IMR-90 (cell line): ENCODE data around the gene COA5. TPM values are rescaled to one million over a fixed set of nuclear protein-coding genes. Genes with fewer than 3 reads are reported as not detected.

Source experiments
- ATAC-seq: fragments of 200-7000 bp; cut with Tn5 transposase; 2 replicates; pipeline ENCODE4 v1.9.1; 2020; ENCODE audit warnings: low read depth, mild to moderate bottlenecking, moderate library complexity
- BruUV-seq: library from RNA; stranded (reverse); fragments of 400-500 nt; replicated peaks from 2 replicates; lab custom pipeline; 2021; lab: Mats Ljungman, UMichigan
- CTCF ChIA-PET: fragments of 300-600 bp; formaldehyde crosslinking; extraction: SDS; loops from one replicate; lab custom pipeline; 2021; ENCODE audit warnings: antibody characterized with exemption; lab: Yijun Ruan, JAX
- POLR2A ChIA-PET: fragments of 300-600 bp; sonication (Branson Sonifier 250); formaldehyde crosslinking; loops from one replicate; lab custom pipeline; 2022; ENCODE audit warnings: antibody characterized with exemption; ENCODE audit not compliant: unreplicated experiment; lab: Charles Lee
- DNase-seq: peaks from one replicate; pipeline ENCODE4 v3.0.0; 2013
- H2AFZ ChIP-seq: replicated peaks from 2 replicates; pipeline ENCODE3; 2013; ENCODE audit warnings: low read length, mild to moderate bottlenecking; ENCODE audit not compliant: poor library complexity
- H2AK5ac ChIP-seq: 2 replicates; pipeline ENCODE4 v1.6.1; 2013; ENCODE audit warnings: low read depth, low read length, inconsistent platforms
- H2AK9ac ChIP-seq: replicated peaks from 2 replicates; pipeline ENCODE3; 2013; ENCODE audit warnings: mild to moderate bottlenecking, low read depth, low read length, moderate library complexity; ENCODE audit not compliant: poor library complexity
- H2BK120ac ChIP-seq: 2 replicates; pipeline ENCODE4 v1.6.1; 2013; ENCODE audit warnings: low read depth, low read length, inconsistent platforms
- H2BK15ac ChIP-seq: 3 replicates; pipeline ENCODE4 v1.6.1; 2013; ENCODE audit warnings: low read depth, low read length, inconsistent platforms
- H2BK20ac ChIP-seq: 2 replicates; pipeline ENCODE4 v1.6.1; 2013; ENCODE audit warnings: low read depth, mild to moderate bottlenecking, inconsistent platforms, low read length, moderate library complexity
- H2BK5ac ChIP-seq: 2 replicates; pipeline ENCODE4 v1.6.1; 2013; ENCODE audit warnings: mild to moderate bottlenecking, low read depth, low read length, inconsistent platforms; ENCODE audit not compliant: poor library complexity, severe bottlenecking
- H3K14ac ChIP-seq: replicated peaks from 2 replicates; pipeline ENCODE4 v1.6.1; 2013; ENCODE audit warnings: low read depth, low read length, inconsistent platforms
- H3K18ac ChIP-seq: 2 replicates; pipeline ENCODE4 v1.6.1; 2013; ENCODE audit warnings: low read depth, low read length, control low read depth
- H3K23ac ChIP-seq: 2 replicates; pipeline ENCODE4 v1.6.1; 2013; ENCODE audit warnings: low read depth, low read length, inconsistent platforms
- H3K27ac ChIP-seq: 2 replicates; pipeline ENCODE4 v1.5.1; 2013; ENCODE audit warnings: mild to moderate bottlenecking, control low read depth, low read length; ENCODE audit not compliant: insufficient read depth
- H3K27me3 ChIP-seq: 2 replicates; pipeline ENCODE4 v1.6.1; 2013; ENCODE audit warnings: low read length; ENCODE audit not compliant: control insufficient read depth, insufficient read depth
- H3K36me3 ChIP-seq: 2 replicates; pipeline ENCODE4 v1.6.1; 2013; ENCODE audit warnings: low read length, mixed read lengths; ENCODE audit not compliant: control insufficient read depth, insufficient read depth
- H3K4ac ChIP-seq: 2 replicates; pipeline ENCODE4 v1.6.1; 2013; ENCODE audit warnings: low read depth, low read length, inconsistent platforms
- H3K4me1 ChIP-seq: 2 replicates; pipeline ENCODE4 v1.6.1; 2013; ENCODE audit warnings: low read length, mixed read lengths; ENCODE audit not compliant: control insufficient read depth, insufficient read depth
- H3K4me2 ChIP-seq: 2 replicates; pipeline ENCODE4 v1.6.1; 2013; ENCODE audit warnings: low read depth, mild to moderate bottlenecking, control low read depth, low read length, moderate library complexity
- H3K4me3 ChIP-seq: 2 replicates; pipeline ENCODE4 v1.5.1; 2013; ENCODE audit warnings: low read depth, mild to moderate bottlenecking, control low read depth, low read length, moderate library complexity; ENCODE audit not compliant: insufficient read depth
- H3K56ac ChIP-seq: 2 replicates; pipeline ENCODE4 v1.6.1; 2013; ENCODE audit warnings: low read length, inconsistent platforms; ENCODE audit not compliant: insufficient read depth; ENCODE audit errors: extremely low read depth
- H3K79me1 ChIP-seq, 2 experiments: 2 replicates each; pipeline ENCODE4 v1.6.1; 2013; ENCODE audit warnings: low read length in 2 of 2, inconsistent platforms in 1 of 2, low read depth in 1 of 2
- H3K9ac ChIP-seq: 2 replicates; pipeline ENCODE4 v1.6.1; 2013; ENCODE audit warnings: low read depth, low read length, control low read depth
- H3K9me1 ChIP-seq: 2 replicates; pipeline ENCODE4 v1.6.1; 2013; ENCODE audit warnings: low read length, inconsistent platforms; ENCODE audit not compliant: insufficient read depth
- H3K9me3 ChIP-seq: 2 replicates; pipeline ENCODE4 v1.6.1; 2013; ENCODE audit warnings: low read length; ENCODE audit not compliant: control insufficient read depth, insufficient read depth
- H4K20me1 ChIP-seq: 2 replicates; pipeline ENCODE4 v1.6.1; 2013; ENCODE audit warnings: low read length, inconsistent platforms; ENCODE audit not compliant: insufficient read depth
- H4K5ac ChIP-seq: 2 replicates; pipeline ENCODE4 v1.6.1; 2013; ENCODE audit warnings: mild to moderate bottlenecking, low read depth, low read length, control low read depth
- H4K8ac ChIP-seq, 2 experiments: 2 replicates each; pipeline ENCODE4 v1.6.1; 2013; ENCODE audit warnings: low read depth in 2 of 2, low read length in 2 of 2, control low read depth in 1 of 2, inconsistent platforms in 1 of 2
- H4K91ac ChIP-seq: 2 replicates; pipeline ENCODE4 v1.6.1; 2013; ENCODE audit warnings: low read depth, low read length, inconsistent platforms; ENCODE audit not compliant: insufficient read depth
- BHLHE40 ChIP-seq: fragments of 150-350 bp; IDR thresholded peaks from 2 replicates; pipeline ENCODE4 v1.6.1; 2016; ENCODE audit warnings: mild to moderate bottlenecking, low read depth, low read length
- CHD1 ChIP-seq: IDR thresholded peaks from 2 replicates; pipeline ENCODE4 v1.6.1; 2012; ENCODE audit warnings: low read depth, low read length, improper control_type of control experiment
- CTCF ChIP-seq: conservative IDR thresholded peaks from 2 replicates; pipeline ENCODE4 v1.5.1; 2012; ENCODE audit warnings: mild to moderate bottlenecking, low read depth, low read length, improper control_type of control experiment
- ELK1 ChIP-seq: fragments of 150-350 bp; IDR thresholded peaks from 2 replicates; pipeline ENCODE4 v1.6.1; 2016; ENCODE audit warnings: low read depth, mild to moderate bottlenecking, low read length, moderate library complexity, borderline replicate concordance
- FOS ChIP-seq: fragments of 150-350 bp; IDR thresholded peaks from 2 replicates; pipeline ENCODE4 v1.6.1; 2016; ENCODE audit warnings: low read depth, low read length
- MAFK ChIP-seq: IDR thresholded peaks from 2 replicates; pipeline ENCODE4 v1.6.1; 2012; ENCODE audit warnings: low read depth, low read length, improper control_type of control experiment
- MXI1 ChIP-seq: IDR thresholded peaks from 2 replicates; pipeline ENCODE4 v1.6.1; 2012; ENCODE audit warnings: low read depth, mild to moderate bottlenecking, low read length, moderate library complexity, borderline replicate concordance
- NFE2L2 ChIP-seq: fragments of 150-350 bp; IDR thresholded peaks from 2 replicates; pipeline ENCODE4 v1.6.1; 2016; ENCODE audit warnings: low read depth, mild to moderate bottlenecking, low read length
- RAD21 ChIP-seq: IDR thresholded peaks from 2 replicates; pipeline ENCODE4 v1.6.1; 2012; ENCODE audit warnings: low read length, improper control_type of control experiment
- RFX5 ChIP-seq: IDR thresholded peaks from 2 replicates; pipeline ENCODE4 v1.8.0; 2012; ENCODE audit warnings: low read depth, mild to moderate bottlenecking, low read length, moderate library complexity
- WGBS, 2 experiments: methylation state at CpG; one replicate each; pipeline versions ENCODE4 v1.1.5 to v1.1.7; 2013; ENCODE audit warnings: missing lambda C conversion rate in 2 of 2; ENCODE audit not compliant: insufficient read length in 1 of 2; ENCODE audit errors: extremely low coverage in 2 of 2; 5-methylcytosine and 5-hydroxymethylcytosine counted together
- dilution Hi-C: fragments of 300-500 bp; cut with HindIII; formaldehyde crosslinking; loops from one replicate; pipeline ENCODE4 v1.14.3; 2018; ENCODE audit warnings: low sequenced_read_pairs; ENCODE audit not compliant: unreplicated experiment
- in situ Hi-C: fragments of 300-500 bp; cut with MboI; formaldehyde crosslinking; loops from 3 replicates; pipeline ENCODE4 v1.14.3; 2019; ENCODE audit warnings: low sequenced_read_pairs, inconsistent platforms, mixed read lengths
- intact Hi-C: fragments of 100-400 bp; cut with micrococcal nuclease; formaldehyde crosslinking; loops from 2 replicates; pipeline ENCODE4 v1.10.0; 2022
- polyA plus RNA-seq, 3 experiments: library from polyadenylated mRNA; depleted of rRNA; stranded (reverse); fragments of >200 nt; gene quantifications; 2 replicates each; pipeline ENCODE4 v1.2.3, GENCODE V29; 2012; ENCODE audit warnings: low replicate concordance in 1 of 3
- total RNA-seq: library from RNA; depleted of rRNA; stranded (reverse); fragments of >200 nt; gene quantifications from 2 replicates; pipeline ENCODE4 v1.2.3, GENCODE V29; 2012

Gene COA5
- total and polyA plus RNA-seq, 2 of the 4 experiments (the other 2 are of a cell fraction): 8.4 to 14.2 TPM

- Histone ChIP-seq H3K27ac (no peak overlapping the region), H2AK9ac (no peak overlapping the region), H3K9ac (no peak overlapping the region), H3K14ac (no peak overlapping the region), H3K4ac (no peak overlapping the region), H3K4me1 (no peaks in the 10 kb centered on the region), H2BK5ac (no peak overlapping the region), H2BK15ac (no peak overlapping the region), H2BK120ac (no peak overlapping the region), H2AK5ac (no peak overlapping the region), H2BK20ac (no peak overlapping the region), H3K9me1 (no peaks in the 10 kb centered on the region), H3K4me2 (no peak overlapping the region), H3K56ac (no peak overlapping the region), H4K8ac (no peak overlapping the region), H4K5ac (no peak overlapping the region), H3K36me3 (no peaks in the 10 kb centered on the region), H3K18ac (no peak overlapping the region), H4K20me1 (no peaks in the 10 kb centered on the region), H4K91ac (no peak overlapping the region), H3K79me1 (no peaks in the 10 kb centered on the region), H3K9me3 (no peaks in the 10 kb centered on the region), H3K23ac (no peak overlapping the region), H2AFZ (no peak overlapping the region), H3K4me3 (no peak overlapping the region), H3K27me3 (peaks cover 4% of the 10 kb centered on the region)
- ATAC-seq (no peak), DNase-seq (peak; percentile 3)
- CTCF ChIA-PET: no interaction called here
- no TSS peak for BruUV-seq
- 100% methylated on average over 1 of the region's 5 CpGs; no CpG with 5 or more reads in 1 of the 2 experiments for WGBS, 2 experiments
- intact Hi-C loops (no loop called here), dilution Hi-C loops (no loop called here), in situ Hi-C loops (loop anchor here (5.0 to 25.0 kb wide), 3 partner anchors 197 to 865 kb away; no protein-coding TSS in a partner anchor)
- POLR2A ChIA-PET: no interaction called here
- TF ChIP-seq MAFK (no peak), MXI1 (no peak), NFE2L2 (no peak), CTCF (no peak), RFX5 (no peak), BHLHE40 (no peak), CHD1 (no peak), ELK1 (no peak), FOS (no peak), RAD21 (no peak)
Measured at GRCh38 chr2:98647636-98648035, 39.3 kb upstream of the COA5 start.
